HG02870 (cell line): ENCODE measurements around the gene CLDN19.

ENCODE experiments used
- ATAC-seq: cut with Tn5 transposase; IDR thresholded peaks from one replicate; pipeline ENCODE4 v1.9.1; 2021; ENCODE audit warnings: mild to moderate bottlenecking, moderate library complexity; ENCODE audit not compliant: unreplicated experiment

CLDN19 gene, protein sequence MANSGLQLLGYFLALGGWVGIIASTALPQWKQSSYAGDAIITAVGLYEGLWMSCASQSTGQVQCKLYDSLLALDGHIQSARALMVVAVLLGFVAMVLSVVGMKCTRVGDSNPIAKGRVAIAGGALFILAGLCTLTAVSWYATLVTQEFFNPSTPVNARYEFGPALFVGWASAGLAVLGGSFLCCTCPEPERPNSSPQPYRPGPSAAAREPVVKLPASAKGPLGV

DNA sequence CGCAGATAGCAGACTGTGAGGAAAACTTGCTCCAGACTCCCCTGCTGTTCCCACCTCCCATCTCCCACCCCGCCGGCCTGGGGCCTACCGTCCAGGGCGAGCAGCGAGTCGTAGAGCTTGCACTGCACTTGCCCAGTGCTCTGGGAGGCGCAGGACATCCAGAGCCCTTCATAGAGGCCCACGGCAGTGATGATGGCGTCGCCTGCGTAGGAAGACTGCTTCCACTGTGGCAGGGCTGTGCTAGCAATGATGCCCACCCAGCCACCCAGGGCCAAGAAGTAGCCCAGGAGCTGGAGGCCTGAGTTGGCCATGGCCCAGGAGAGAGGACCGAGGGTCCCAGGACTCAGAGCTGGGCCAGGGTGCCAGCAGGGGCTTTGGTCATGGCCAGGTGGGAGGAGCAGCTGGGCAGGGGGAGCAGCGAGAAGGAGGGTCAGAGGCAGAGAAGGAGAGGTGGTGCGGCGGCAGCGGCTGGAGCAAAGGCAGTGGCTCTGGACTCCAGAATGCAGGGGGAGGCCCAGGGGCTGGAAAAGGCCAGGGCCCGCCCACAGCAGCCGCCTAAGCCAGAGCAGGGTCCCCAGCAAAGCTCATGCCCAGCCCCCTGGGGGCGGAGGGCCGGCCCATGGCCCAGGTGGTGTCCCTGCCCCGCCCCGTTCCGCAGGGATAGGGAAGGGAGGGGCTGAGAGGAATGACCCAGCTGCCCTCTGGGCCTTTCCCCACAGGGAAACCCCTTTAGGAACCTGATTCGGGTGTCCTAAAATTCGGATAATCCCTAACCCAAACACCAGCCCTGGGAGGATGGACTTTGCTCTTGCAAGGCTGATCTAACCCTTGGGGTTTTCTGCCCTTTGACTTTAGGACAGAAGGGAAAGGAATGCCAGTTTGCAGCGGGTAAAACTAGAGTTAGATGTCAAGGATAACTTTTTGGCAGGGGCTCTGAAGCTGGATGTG is at the start of gene CLDN19:
CLDN19 (minus strand) TSS at position 484 of the 948 bp plus-strand sequence; CDS start at position 311, 173 bp downstream.
- ATAC-seq = no peak

- no peak for ATAC-seq
These were observed 48.0 kb upstream of the CLDN19 start for GRCh38 chr1:42788021-42788420.

GRCh38 chr1:42786097-42786496 is 46.1 kb upstream of the CLDN19 start:
- ATAC-seq = no peak

DNA sequence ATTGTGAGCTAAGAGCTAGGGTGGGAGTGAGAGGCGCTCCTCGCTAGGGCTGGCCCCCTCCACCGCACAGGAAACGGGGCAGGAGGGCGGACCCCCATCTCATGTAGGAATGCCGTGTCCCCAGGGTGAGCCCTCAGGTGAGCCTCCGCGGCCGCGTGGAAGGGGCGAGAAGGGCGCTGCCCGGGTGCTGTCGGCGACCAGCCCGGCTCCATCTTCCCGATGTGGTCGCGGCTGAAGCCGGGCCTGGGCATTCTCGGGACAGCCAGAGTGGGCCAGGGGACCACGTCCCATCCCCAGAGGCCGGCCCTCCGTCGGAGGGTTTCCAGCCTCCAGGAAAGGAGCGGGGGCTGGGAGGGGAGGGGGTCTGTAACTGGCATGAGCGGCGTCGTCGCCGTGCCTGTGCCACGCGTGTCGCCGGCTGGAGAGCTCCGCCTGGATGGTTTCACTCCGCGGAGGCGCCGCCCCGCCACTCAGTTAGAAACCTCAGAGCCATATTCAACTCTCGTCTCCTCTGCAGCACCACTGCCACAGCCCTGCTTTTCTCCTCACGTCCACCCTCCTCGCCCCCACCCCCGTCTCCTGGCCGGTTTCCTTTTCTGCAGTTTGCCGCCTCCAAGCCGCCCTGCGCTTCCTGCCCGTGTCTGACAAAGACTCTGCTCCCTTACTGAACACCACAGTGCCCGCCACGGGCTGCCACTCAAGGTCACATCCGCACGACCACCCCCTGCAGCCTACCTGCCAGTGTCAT is 45.1 kb upstream of the CLDN19 start, which contains the start of gene TMEM269:
TMEM269 (plus strand) TSS at position 46 of the 748 bp plus-strand sequence. CDS start 4,903 bp downstream, outside the sequence.
- ATAC-seq = no peak

GRCh38 chr1:42784547-42784945 is 44.5 kb upstream of the CLDN19 start:
- ATAC-seq = no peak

DNA sequence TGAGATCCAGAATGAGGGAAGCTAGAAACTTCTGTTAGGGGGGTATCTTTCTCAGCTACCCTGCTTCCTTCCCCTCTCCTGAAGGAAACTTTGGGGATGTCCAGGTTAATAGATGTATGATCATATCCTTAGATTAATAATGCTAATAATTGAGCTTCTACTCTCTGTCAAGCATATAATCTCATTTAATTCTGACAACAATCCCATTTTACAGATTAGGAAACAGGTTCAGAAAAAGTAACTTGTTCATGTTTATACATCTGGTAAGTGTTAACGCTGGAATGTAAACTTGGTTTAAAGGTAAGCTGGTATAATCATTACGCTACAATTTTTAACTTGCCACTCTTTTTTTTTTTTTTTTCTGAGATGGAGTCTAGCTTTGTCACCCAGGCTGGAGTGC is 43.1 kb upstream of the CLDN19 start:
- no peak for ATAC-seq

GRCh38 chr1:42780176-42780575 is 40.1 kb upstream of the CLDN19 start:
- ATAC-seq = no peak

- no peak for ATAC-seq
These were observed 39.7 kb upstream of the CLDN19 start for GRCh38 chr1:42779725-42780124.

- no peak for ATAC-seq
These were observed 37.8 kb upstream of the CLDN19 start for GRCh38 chr1:42777852-42778251.

DNA sequence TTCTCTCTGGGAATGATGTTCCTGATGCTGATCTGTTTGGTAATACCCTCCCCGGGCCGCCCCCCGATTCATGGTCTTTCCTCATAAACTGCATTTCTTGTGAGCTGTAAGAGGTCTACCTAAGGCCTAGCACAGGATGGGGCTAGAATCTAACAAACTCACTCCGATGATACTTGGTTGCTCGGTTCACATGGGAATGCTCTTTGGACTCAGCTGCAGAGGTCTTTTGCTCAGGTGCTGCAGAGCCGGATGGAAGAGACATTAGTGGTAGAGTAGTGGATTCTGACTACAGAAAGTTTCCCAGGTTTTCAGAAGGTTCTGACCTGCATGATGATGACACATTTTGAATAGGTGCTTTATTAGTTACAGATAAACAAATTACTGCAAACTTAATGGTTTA is 36.5 kb upstream of the CLDN19 start:
- no peak for ATAC-seq

DNA sequence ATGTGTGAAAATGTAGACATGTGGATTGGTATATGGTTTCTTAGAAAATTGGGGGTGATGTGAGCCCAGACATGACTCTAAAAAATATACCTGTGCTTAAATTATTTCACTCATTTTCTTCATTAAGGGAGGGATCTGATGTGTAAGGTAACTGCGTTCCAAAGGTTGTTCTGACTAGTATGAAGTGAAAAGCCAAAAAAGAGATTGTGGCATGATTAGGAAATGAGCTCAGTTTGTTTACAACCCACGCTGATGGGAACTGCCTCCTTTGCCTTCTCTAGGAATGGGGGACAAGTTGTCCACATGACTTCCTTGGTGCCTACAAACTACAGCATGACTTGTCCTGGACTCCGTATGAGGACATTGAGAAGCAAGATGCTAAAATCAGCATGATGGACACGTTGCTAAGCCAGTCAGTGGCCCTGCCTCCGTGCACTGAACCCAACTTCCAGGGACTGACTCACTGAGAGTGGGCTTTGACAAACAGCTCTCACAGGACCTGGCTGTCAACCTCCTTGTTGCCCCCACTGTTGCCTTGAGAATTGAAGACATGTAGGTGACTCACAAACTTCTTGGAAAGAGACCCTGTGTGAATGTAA is 35.0 kb upstream of the CLDN19 start:
- no peak for ATAC-seq

DNA sequence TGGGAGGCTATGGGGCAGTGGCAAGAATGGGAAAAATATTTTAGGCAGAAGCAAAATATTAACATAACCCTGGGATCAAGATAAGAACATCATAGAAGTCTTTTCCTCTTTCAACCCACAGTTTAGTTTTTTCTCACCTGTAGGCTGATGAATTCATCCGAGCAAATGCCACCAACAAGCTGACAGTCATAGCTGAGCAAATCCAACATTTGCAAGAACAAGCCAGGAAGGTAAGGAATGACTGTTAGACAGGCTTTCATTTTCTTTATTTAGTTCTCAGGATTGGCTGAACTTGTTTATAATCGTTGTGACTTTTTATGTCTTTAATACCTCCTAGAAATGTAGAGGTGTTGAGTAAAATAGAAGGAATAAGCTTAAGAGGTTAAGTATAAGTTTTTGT is 33.4 kb upstream of the CLDN19 start:
- ATAC-seq = no peak

DNA sequence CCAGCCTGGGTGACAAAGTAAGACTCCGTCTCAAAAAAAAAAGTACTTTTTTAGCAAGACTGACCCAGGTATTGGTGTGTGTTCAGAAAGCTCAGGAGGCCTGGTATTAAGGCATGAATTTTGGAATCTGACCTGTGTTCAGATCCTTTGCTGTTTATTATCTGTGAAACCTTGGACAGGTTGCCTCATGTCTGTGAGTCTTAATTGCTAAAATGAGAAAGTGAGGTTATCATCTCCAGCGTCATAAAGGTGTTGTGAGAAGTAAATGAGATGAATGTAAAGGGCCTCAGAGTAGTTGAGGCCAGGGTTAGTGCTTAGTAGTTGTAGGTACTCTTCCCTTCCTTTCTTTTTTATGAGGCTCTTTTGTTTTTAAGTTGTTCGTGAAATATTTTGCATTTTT is 29.8 kb upstream of the CLDN19 start:
- no peak for ATAC-seq

DNA sequence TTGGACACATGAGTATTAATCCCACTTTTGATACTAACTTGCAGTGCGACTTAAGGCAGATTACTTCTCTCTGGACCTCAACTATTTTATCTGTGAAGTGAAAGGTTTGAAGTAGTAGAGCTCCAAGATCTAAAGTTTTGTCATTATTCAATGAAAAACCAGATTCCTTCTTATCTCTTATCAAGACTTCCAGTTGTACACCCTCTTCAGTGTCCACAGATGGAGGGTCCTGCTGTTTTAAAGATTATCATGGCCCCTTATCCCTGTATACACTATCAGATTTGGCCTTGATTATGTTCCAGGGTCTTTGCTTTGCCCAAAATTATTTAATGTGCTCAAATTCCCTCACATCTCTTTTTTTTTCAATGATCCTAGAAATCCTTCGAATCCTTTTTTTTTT is 28.1 kb upstream of the CLDN19 start:
- ATAC-seq = no peak

DNA sequence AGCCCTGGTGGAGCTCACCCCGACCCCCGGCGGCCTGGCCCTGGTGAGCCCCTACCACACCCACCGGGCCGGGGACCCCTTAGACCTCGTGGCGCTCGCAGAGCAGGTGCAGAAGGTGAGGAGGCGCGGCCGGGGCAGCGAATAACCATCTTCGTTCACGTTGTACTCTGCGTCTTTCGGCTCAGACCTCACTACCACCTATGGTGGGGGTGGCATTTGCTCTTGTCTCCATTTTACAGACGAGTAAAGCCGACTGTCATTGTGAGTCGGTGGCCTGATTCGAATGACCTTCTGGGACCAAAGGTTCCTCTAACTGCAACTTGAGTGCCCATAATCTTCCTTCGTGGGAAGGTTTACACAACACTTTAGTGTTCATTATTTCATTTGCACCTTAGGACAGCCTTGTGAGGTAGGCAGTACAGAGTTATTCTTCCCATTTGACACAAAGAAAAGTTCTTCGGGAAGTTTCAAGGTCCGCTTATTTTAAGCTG is 27.5 kb upstream of the CLDN19 start:
- ATAC-seq = peak; percentile 21

GRCh38 chr1:42766741-42767509 is 26.9 kb upstream of the CLDN19 start, which contains the start of the genes C1orf50 and P3H1:
C1orf50 (plus strand) TSS chr1:42767249; CDS start chr1:42767312, 63 bp downstream.
P3H1 (minus strand) TSS chr1:42767028; CDS start chr1:42766971, 57 bp downstream.
- peak; percentile 84 for ATAC-seq

GRCh38 chr1:42765832-42766740 is 26.1 kb upstream of the CLDN19 start:
- peak; percentile 10 for ATAC-seq

DNA sequence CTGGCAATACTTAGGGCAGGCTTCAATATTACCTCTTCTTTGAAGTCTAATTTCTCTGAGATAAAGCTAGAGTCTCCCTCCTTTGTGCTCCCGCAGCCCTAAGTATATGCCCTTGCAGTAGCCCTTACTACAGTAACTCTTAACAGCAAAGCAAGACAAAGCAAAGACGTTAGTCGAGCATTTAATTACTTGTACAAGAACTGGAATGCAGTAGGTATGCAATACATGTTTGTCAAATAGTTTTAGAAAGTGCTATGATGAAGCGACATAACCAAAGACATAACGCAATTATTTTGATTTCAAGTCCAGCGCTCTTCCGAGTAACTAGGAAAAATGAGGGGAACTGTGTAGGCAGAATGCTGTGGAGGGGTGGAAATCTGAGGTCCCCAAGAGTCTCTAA is 25.2 kb upstream of the CLDN19 start:
- ATAC-seq = no peak

- ATAC-seq = no peak
These were observed 22.2 kb upstream of the CLDN19 start for GRCh38 chr1:42762269-42762668.
